CD14-positive monocyte (primary cell): ENCODE results near the gene TRIM38. TPM values are rescaled to one million over a fixed set of nuclear protein-coding genes. Genes with fewer than 3 reads are reported as not detected.

Source experiments
- DNase-seq, 3 donors: peaks; one replicate each; pipeline ENCODE4 v3.0.0-alpha.2; 2011 to 2022
- H2AFZ ChIP-seq: 2 replicates; pipeline ENCODE4 v1.6.0; 2012; ENCODE audit warnings: mild to moderate bottlenecking, low read depth, low read length, inconsistent platforms; ENCODE audit not compliant: insufficient read depth, poor library complexity, severe bottlenecking
- H3K27ac ChIP-seq, 2 donors: 1 replicate in 1 of 2; 2 replicates in 1 of 2; pipeline ENCODE4 v1.5.1; 2012 to 2013; ENCODE audit warnings: low read length in 2 of 2, control low read depth in 1 of 2, inconsistent platforms in 1 of 2, low read depth in 1 of 2, mild to moderate bottlenecking in 1 of 2
- H3K27me3 ChIP-seq, 2 donors: one replicate each; pipeline versions ENCODE4 v1.6.0 to v1.6.1; 2011 to 2013; ENCODE audit warnings: low read length in 2 of 2; ENCODE audit not compliant: control insufficient read depth in 2 of 2, insufficient read depth in 2 of 2
- H3K36me3 ChIP-seq, 2 donors: replicated peaks in 1 of 2; 1 replicate in 1 of 2; 2 replicates in 1 of 2; pipeline versions ENCODE4 v1.5.1 to v1.6.1; 2012 to 2013; ENCODE audit warnings: low read length in 2 of 2, control low read depth in 1 of 2, inconsistent platforms in 1 of 2, mild to moderate bottlenecking in 1 of 2; ENCODE audit not compliant: insufficient read depth in 2 of 2, control insufficient read depth in 1 of 2
- H3K4me1 ChIP-seq, 2 donors: 1 replicate in 1 of 2; 2 replicates in 1 of 2; pipeline versions ENCODE4 v1.5.1 to v1.6.1; 2012 to 2013; ENCODE audit warnings: low read length in 2 of 2, control low read depth in 1 of 2, inconsistent platforms in 1 of 2, mild to moderate bottlenecking in 1 of 2, moderate library complexity in 1 of 2; ENCODE audit not compliant: insufficient read depth in 2 of 2, control insufficient read depth in 1 of 2
- H3K4me2 ChIP-seq: replicated peaks from 2 replicates; pipeline ENCODE3; 2012; ENCODE audit warnings: low read length, moderate library complexity, mild to moderate bottlenecking; ENCODE audit not compliant: poor library complexity, severe bottlenecking; ENCODE audit errors: extremely low read depth
- H3K4me3 ChIP-seq, 3 experiments: fragments of 200-600 bp in 1 of 3; sonication (generic) in 1 of 3; replicated peaks in 1 of 3; 1 replicate in 2 of 3; 2 replicates in 1 of 3; pipeline ENCODE4 v1.5.1; 2011 to 2013; ENCODE audit warnings: low read length in 3 of 3, mild to moderate bottlenecking in 3 of 3, control low read depth in 2 of 3, low read depth in 2 of 3, inconsistent platforms in 1 of 3, moderate library complexity in 1 of 3
- H3K79me2 ChIP-seq: 2 replicates; pipeline ENCODE4 v1.6.0; 2012; ENCODE audit warnings: mild to moderate bottlenecking, control low read depth, inconsistent platforms, low read length, moderate library complexity; ENCODE audit not compliant: insufficient read depth
- H3K9ac ChIP-seq: 2 replicates; pipeline ENCODE4 v1.6.0; 2017; ENCODE audit warnings: low read length, mild to moderate bottlenecking; ENCODE audit not compliant: insufficient read depth, poor library complexity, severe bottlenecking
- H3K9me3 ChIP-seq, 2 donors: replicated peaks in 1 of 2; 1 replicate in 1 of 2; 2 replicates in 1 of 2; pipeline versions ENCODE4 v1.5.1 to v1.6.1; 2012 to 2013; ENCODE audit warnings: low read length in 2 of 2, control low read depth in 1 of 2; ENCODE audit not compliant: control insufficient read depth in 1 of 2, insufficient read depth in 1 of 2
- H4K20me1 ChIP-seq: 2 replicates; pipeline ENCODE4 v1.6.0; 2012; ENCODE audit warnings: mild to moderate bottlenecking, low read length, control low read depth, moderate library complexity; ENCODE audit not compliant: insufficient read depth
- H3K27ac Mint-ChIP-seq, 7 donors: one replicate each; pipeline ENCODE4 v1.8.0; 2020; ENCODE audit warnings: mild to moderate bottlenecking in 7 of 7, mixed read lengths in 7 of 7, moderate library complexity in 6 of 7, inconsistent platforms in 2 of 7
- H3K27me3 Mint-ChIP-seq, 3 donors: one replicate each; pipeline ENCODE4 v1.8.0; 2021 to 2022; ENCODE audit warnings: low read depth in 3 of 3, mild to moderate bottlenecking in 3 of 3, mixed read lengths in 3 of 3, moderate library complexity in 3 of 3, inconsistent platforms in 1 of 3
- H3K36me3 Mint-ChIP-seq, 2 donors: one replicate each; pipeline ENCODE4 v1.8.0; 2020; ENCODE audit warnings: mixed read lengths in 2 of 2, inconsistent platforms in 1 of 2, mild to moderate bottlenecking in 1 of 2
- H3K4me1 Mint-ChIP-seq: one replicate; pipeline ENCODE4 v1.8.0; 2020; ENCODE audit warnings: mild to moderate bottlenecking, mixed read lengths
- H3K4me3 Mint-ChIP-seq, 2 donors: one replicate each; pipeline ENCODE4 v1.8.0; 2020; ENCODE audit warnings: mild to moderate bottlenecking in 2 of 2, mixed read lengths in 2 of 2, moderate library complexity in 1 of 2
- H3K9me3 Mint-ChIP-seq, 7 donors: one replicate each; pipeline ENCODE4 v1.8.0; 2020 to 2022; ENCODE audit warnings: mixed read lengths in 7 of 7, mild to moderate bottlenecking in 6 of 7, moderate library complexity in 6 of 7, inconsistent platforms in 2 of 7
- WGBS: methylation state at CpG from one replicate; pipeline ENCODE4 v1.1.5; 2013; ENCODE audit warnings: missing lambda C conversion rate; ENCODE audit not compliant: insufficient coverage; 5-methylcytosine and 5-hydroxymethylcytosine counted together
- intact Hi-C, 2 donors: fragments of 100-400 bp; cut with micrococcal nuclease; formaldehyde crosslinking; loops; one replicate each; pipeline versions ENCODE4 v1.15.0 to v1.15.1; 2023
- polyA plus RNA-seq, 3 donors: library from polyadenylated mRNA; depleted of rRNA in 1 of 3; unstranded in 2 of 3; stranded (reverse) in 1 of 3; fragments of 300-500 nt in 2 of 3; fragments of >200 nt in 1 of 3; fragmentation: Illumina TruSeq in 2 of 3; gene quantifications; 1 replicate in 2 of 3; 2 replicates in 1 of 3; pipeline ENCODE4 v1.2.3, GENCODE V29; 2012 to 2021
- TF ChIP-seq, protein P1 (sequence below): fragments of 200-600 bp; IDR thresholded peaks from one replicate; pipeline ENCODE4 v1.8.0; 2022; ENCODE audit warnings: antibody characterized with exemption, mild to moderate bottlenecking

The TRIM38 gene
- polyA plus RNA-seq, 3 donors: 4.1 to 23.2 (median 8.0) TPM

DNA sequence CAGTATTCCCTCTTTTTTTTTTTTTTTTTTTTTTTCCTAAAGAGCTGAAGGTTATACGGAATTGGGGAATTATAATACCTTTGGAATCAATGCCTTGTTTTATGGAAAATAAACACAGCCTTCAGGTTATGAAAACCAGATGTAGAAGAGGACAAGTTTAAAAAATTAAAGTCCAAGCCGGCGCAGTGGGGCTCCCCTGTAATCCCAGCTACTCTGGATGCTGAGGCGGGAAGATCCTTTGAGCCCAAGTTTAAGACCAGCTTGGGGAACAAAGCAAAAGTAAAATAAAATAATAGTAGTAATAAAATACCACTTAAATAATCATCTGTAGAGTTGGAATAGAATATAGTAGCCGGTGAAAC lies 57.3 kb downstream of the TRIM38 start:
- Mint-ChIP-seq H3K4me3 (no peak overlapping the region), H3K36me3 (no peaks in the 10 kb centered on the region), H3K27me3 (peaks cover 0 to 7% (median 5%) of the 10 kb centered on the region in 3 donors), H3K9me3 (peaks cover 2 to 20% (median 8%) of the 10 kb centered on the region in 7 donors), H3K27ac (peak overlapping the region in 6 of 7 donors; percentile 46 to 99 (median 98)), H3K4me1 (peaks cover 26% of the 10 kb centered on the region)
- Histone ChIP-seq H3K4me1 (peaks cover 33 to 36% of the 10 kb centered on the region in 2 donors), H3K27me3 (no peaks in the 10 kb centered on the region), H3K9ac (no peak overlapping the region), H3K9me3 (peaks cover 0 to 3% of the 10 kb centered on the region in 2 donors), H4K20me1 (no peaks in the 10 kb centered on the region), H2AFZ (no peak overlapping the region), H3K4me3 (peak overlapping the region in 2 of 3 experiments; percentile 66 to 79), H3K79me2 (no peaks in the 10 kb centered on the region), H3K27ac (peak overlapping the region; percentile 91 to 97), H3K4me2 (peak overlapping the region; percentile 75), H3K36me3 (no peaks in the 10 kb centered on the region)
- intact Hi-C loops: loop anchor here in 1 of 2 donors (5.0 to 10.0 kb wide), 3 partner anchors 37 to 1115 kb away; partner anchors contain the start of gene TRIM38
- WGBS: no CpG with 5 or more reads among the region's 5 CpGs
- DNase-seq: no peak
- TF ChIP-seq, protein P1, sequence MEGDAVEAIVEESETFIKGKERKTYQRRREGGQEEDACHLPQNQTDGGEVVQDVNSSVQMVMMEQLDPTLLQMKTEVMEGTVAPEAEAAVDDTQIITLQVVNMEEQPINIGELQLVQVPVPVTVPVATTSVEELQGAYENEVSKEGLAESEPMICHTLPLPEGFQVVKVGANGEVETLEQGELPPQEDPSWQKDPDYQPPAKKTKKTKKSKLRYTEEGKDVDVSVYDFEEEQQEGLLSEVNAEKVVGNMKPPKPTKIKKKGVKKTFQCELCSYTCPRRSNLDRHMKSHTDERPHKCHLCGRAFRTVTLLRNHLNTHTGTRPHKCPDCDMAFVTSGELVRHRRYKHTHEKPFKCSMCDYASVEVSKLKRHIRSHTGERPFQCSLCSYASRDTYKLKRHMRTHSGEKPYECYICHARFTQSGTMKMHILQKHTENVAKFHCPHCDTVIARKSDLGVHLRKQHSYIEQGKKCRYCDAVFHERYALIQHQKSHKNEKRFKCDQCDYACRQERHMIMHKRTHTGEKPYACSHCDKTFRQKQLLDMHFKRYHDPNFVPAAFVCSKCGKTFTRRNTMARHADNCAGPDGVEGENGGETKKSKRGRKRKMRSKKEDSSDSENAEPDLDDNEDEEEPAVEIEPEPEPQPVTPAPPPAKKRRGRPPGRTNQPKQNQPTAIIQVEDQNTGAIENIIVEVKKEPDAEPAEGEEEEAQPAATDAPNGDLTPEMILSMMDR: no peak

DNA sequence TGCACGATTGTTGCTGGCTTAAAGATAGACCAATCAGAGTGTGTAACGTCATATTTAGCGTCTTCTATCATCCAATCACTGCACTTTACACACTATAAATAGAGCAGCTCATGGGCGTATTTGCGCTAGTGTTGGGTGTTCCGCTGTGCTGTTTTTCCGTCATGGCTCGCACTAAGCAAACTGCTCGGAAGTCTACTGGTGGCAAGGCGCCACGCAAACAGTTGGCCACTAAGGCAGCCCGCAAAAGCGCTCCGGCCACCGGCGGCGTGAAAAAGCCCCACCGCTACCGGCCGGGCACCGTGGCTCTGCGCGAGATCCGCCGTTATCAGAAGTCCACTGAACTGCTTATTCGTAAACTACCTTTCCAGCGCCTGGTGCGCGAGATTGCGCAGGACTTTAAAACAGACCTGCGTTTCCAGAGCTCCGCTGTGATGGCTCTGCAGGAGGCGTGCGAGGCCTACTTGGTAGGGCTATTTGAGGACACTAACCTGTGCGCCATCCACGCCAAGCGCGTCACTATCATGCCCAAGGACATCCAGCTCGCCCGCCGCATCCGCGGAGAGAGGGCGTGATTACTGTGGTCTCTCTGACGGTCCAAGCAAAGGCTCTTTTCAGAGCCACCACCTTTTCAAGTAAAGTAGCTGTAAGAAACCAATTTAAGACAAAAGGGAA lies 57.9 kb downstream of the TRIM38 start:
- Mint-ChIP-seq H3K9me3 (peaks cover 2 to 20% (median 8%) of the 10 kb centered on the region in 7 donors), H3K4me3 (peak overlapping the region; percentile 94 to 95), H3K27ac (peak overlapping the region; percentile 97 to 99 (median 98)), H3K4me1 (peaks cover 28% of the 10 kb centered on the region), H3K27me3 (peaks cover 0 to 7% (median 5%) of the 10 kb centered on the region in 3 donors), H3K36me3 (no peaks in the 10 kb centered on the region)
- H4K20me1 ChIP-seq: no peaks in the 10 kb centered on the region
- peak overlapping the region; percentile 44 to 79 (median 66) for H3K4me3 ChIP-seq
- H3K9ac ChIP-seq: peak overlapping the region; percentile 82
- peak; percentile 86 to 92 (median 87) for DNase-seq
- H3K79me2 ChIP-seq: no peaks in the 10 kb centered on the region
- H2AFZ ChIP-seq: peak overlapping the region; percentile 71
- under 1% methylated on average over 35 of the region's 45 CpGs for WGBS
- intact Hi-C loops: loop anchor here in 1 of 2 donors (5.0 to 10.0 kb wide), 3 partner anchors 37 to 1114 kb away; partner anchors contain the start of gene TRIM38
- TF ChIP-seq, protein P1: no peak
- peak overlapping the region; percentile 75 for H3K4me2 ChIP-seq
- H3K9me3 ChIP-seq: peaks cover 0 to 3% of the 10 kb centered on the region in 2 donors
- H3K36me3 ChIP-seq: no peaks in the 10 kb centered on the region
- peaks cover 33 to 41% of the 10 kb centered on the region in 2 donors for H3K4me1 ChIP-seq
- peak overlapping the region; percentile 91 to 97 for H3K27ac ChIP-seq
- H3K27me3 ChIP-seq: no peaks in the 10 kb centered on the region
